ENCODE measurements around the gene CDKL4. TPM values are rescaled to one million over a fixed set of nuclear protein-coding genes. Genes with fewer than 3 reads are reported as not detected.
"Not testable (repeated sequence)": the region's sequence is repeated elsewhere in the genome, so short reads cannot be mapped to it uniquely, and the experiment has no call there.

CDKL4 gene
- polyA plus RNA-seq (2013, experiment 1 of 2; ENCODE audit: insufficient read length), result not detected
- polyA plus RNA-seq (2013, experiment 2 of 2; ENCODE audit: insufficient read length), result not detected

- DNase-seq, result no peak
These were observed at the start of gene CDKL4 for GRCh38 chr2:39243469-39244123. TSS of gene CDKL4 (minus strand) at chr2:39243970.

- DNase-seq, result no peak
These were observed 46.7 kb upstream of the CDKL4 start for GRCh38 chr2:39290433-39290832.

GRCh38 chr2:39289609-39290008 lies 45.8 kb upstream of the CDKL4 start:
- no peak for DNase-seq

GRCh38 chr2:39283561-39283960 lies 39.8 kb upstream of the CDKL4 start:
- DNase-seq, result peak; percentile 59

GRCh38 chr2:39281391-39281790 lies 37.6 kb upstream of the CDKL4 start:
- no peak for DNase-seq

- DNase-seq, result no peak
These were observed 31.2 kb upstream of the CDKL4 start for GRCh38 chr2:39275016-39275415.

GRCh38 chr2:39269941-39270340 lies 26.2 kb upstream of the CDKL4 start:
- no peak for DNase-seq

GRCh38 chr2:39266916-39267434 lies 23.2 kb upstream of the CDKL4 start:
- peak; percentile 8 for DNase-seq

- DNase-seq, result no peak
These were observed 22.5 kb upstream of the CDKL4 start for GRCh38 chr2:39266139-39266805.

- no peak for DNase-seq
These were observed 21.5 kb upstream of the CDKL4 start for GRCh38 chr2:39265315-39265714.

- DNase-seq, result no peak
These were observed 21.0 kb upstream of the CDKL4 start for GRCh38 chr2:39264733-39265132.

GRCh38 chr2:39260087-39260486 lies 16.3 kb upstream of the CDKL4 start:
- DNase-seq, result no peak

- DNase-seq, result no peak
These were observed 12.3 kb upstream of the CDKL4 start for GRCh38 chr2:39256040-39256439.

- no peak for DNase-seq
These were observed 9.2 kb upstream of the CDKL4 start for GRCh38 chr2:39252888-39253518.

GRCh38 chr2:39247512-39248043 lies 3.8 kb upstream of the CDKL4 start:
- DNase-seq, result no peak

GRCh38 chr2:39246382-39246980 lies 2.7 kb upstream of the CDKL4 start:
- no peak for DNase-seq

- not testable (repeated sequence) for DNase-seq
These were observed 1.3 kb upstream of the CDKL4 start for GRCh38 chr2:39244963-39245625.

- not testable (repeated sequence) for DNase-seq
These were observed 582 bp upstream of the CDKL4 start for GRCh38 chr2:39244241-39244862.

- no peak for DNase-seq
These were observed 2.2 kb downstream of the CDKL4 start for GRCh38 chr2:39241588-39241987.

GRCh38 chr2:39240758-39241157 lies 3.0 kb downstream of the CDKL4 start:
- no peak for DNase-seq

GRCh38 chr2:39234754-39235153 lies 9.0 kb downstream of the CDKL4 start:
- DNase-seq, result no peak

- peak; percentile 22 for DNase-seq
These were observed 11.6 kb downstream of the CDKL4 start for GRCh38 chr2:39232141-39232540.
